HCEC 1CT (cell line): ENCODE results near the gene IL1R1.

Source experiments
- DNase-seq: peaks from one replicate; pipeline ENCODE4 v3.0.0-alpha.2; 2017

IL1R1 gene

DNA sequence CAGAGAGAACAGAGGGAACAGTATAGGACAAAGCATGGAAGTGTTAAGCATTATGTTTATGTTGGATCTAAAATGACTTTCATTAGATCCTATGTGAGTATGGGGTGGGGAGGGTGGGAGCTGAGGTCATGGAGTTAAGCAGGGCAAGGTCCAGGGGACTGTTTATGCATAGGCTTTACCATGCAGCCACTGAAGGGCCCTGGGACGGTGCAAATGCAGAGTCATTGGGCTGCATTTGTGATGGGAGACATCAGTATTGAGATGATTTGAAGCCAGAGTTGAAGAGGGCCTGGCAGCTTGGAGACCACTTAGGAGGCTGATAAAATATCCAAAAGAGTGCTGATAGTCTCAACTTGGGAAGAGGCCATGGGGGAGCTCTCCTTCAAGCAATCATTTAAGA lies 66.9 kb downstream of the IL1R1 start:
- DNase-seq, result no peak

DNA sequence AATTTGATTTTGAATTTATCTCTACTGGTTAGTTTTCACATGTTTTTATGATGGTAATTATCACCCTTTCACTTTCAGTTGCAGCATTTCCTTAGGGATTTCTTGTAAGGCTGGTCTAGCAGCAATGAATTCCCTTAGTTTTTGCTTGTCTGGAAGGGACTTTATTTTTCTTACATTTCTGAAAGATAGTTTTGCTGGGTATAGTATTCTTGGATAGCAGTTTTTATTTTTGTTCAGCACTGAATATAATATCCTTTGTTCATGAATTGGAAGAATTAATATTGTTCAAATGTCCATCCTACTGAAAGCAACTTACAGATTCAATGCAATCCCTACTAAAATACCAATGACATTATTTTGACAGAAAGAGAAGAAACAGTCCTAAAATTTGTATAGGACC lies 74.5 kb downstream of the IL1R1 start:
- DNase-seq, result no peak

DNA sequence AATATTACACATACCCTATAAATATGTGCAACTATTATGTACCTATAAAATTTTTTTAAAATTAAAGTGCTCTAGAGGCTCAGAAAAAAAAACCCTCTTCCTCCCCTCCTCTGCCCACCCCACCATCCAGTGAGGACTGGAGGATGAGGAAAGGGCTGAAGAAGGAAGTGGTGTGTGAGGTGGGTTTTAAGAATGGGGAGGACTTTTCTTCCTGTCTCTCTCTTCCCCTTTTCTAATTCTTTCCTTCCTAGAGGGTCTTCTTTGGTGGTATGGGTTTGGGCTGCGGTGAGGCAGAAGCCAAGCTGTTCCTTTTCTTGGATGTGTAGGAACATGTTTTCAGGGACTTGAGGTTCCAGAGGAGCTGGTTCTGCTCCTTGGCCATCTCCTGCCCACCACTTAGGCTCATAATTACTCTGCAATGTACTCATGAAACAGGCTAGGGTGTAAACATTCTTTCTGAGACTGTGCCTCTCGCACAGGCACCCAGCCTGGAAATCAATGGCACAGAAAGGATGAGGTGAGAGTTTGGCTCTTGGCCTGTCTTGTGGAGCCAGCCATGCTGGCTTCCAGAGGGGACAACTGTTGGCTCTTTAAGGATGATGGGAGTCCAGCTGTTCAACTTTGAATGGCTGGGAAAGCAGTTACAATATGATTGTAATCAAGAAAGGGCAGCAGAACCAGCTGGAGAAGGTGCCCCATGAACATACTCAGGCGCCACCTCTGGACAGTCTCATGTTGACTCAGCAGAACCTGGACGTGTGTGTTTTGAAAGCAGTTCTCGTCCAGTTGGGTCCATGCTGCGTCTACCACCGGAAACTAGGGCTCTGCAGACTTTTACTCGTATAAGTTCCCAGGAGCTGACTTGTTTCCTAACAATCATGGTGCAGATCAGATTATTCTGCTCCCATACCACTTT lies 82.5 kb downstream of the IL1R1 start:
- no peak for DNase-seq

DNA sequence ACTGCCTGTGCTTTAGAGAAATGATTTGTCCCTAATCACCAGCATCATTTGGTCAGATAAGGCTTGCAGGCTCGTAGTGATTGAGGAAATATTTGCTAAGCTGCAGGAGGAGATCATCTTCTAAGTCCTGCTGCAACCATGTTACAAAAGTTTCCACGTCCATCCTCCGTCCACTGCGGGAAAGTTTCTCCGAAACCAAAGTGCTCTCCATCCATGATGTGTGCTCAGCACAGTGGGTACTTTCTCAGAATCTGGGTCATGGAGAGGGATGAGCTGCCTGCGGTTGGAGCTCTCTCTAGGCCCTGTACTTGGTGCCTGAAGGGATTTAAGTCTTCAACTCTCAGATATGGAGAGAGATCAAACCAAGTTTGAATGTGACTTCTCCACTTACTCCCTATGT lies 83.6 kb downstream of the IL1R1 start:
- no peak for DNase-seq

DNA sequence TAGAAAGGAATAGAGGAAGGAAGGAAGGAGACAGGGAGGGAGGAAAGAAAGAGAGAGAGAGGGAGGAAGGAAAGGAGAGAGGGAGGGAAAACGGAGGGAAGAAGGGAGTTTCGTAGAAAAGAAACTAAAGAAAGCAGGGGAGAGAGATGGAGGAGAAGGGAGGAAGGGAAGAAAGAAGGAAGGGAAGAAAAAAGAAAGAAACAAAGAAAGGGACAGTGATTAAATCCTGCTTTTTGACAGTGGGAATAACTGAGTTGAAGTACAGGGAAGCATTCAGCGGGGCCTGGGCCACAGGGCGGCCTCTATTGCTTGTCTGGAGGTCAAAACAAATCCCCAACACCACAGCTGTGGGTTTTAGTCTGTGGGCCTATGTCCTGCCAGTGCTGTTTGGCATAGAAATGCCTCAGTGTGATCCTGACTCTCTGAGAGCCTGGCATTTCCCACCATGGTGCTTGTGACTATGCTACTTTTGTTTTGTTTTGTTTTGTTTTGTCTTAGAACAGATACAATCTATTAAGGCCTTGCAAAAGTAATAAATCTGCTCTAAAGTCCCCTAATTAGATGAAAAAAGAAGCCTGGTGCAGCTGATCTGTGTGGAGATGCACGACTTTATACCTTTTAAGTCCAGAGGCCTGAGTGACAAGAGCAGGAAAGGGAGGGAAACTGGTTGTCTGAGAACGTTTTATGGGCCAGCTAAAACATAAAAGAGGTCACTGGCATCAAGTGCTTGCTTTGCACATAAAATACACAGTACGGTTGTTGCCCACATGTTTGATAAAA lies 84.3 kb downstream of the IL1R1 start:
- DNase-seq, result no peak

DNA sequence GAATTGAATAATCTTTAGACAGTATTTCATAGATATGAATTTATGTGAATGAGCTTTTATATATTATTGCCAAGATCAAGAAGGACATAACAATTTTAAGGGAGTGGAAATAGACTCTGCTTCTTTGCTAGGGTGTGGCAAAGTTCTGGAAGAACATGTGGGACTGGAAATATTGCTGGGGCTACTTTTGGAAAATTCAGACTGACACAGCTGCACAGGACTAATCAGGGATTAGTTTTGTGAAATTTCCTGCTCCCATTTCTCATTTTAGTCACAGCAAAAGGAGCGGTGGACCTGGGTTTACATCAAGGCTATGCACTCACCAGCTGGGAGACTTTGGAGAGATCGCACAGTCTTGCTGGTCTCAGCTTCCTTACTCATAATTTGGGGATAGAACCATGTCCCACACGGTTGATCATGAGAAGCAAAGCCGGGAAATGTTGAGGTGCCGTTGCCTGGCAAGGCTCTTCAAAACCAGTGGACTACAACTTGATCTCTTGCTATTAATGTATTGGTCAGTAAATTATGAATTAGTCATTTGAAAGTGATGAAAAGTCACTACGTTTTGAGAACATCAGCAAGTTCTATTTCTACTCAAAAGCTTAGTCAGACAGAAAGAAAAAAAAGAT lies 86.7 kb downstream of the IL1R1 start:
- peak; percentile 46 for DNase-seq
